Mucosa of gallbladder (tissue), 1 donor: ENCODE results near the gene SYP. TPM values are rescaled to one million over a fixed set of nuclear protein-coding genes. Genes with fewer than 3 reads are reported as not detected.
"Not testable (repeated sequence)": the region's sequence is repeated elsewhere in the genome, so short reads cannot be mapped to it uniquely, and the experiment has no call there.

ENCODE experiments used
- DNase-seq: peaks from one replicate; pipeline ENCODE4 v3.0.0-alpha.2; 2020; ENCODE audit warnings: low spot score
- total RNA-seq: library from RNA; stranded (reverse); gene quantifications from one replicate; pipeline ENCODE4 v1.2.1, GENCODE V29; 2021
- donor health status: DM: no; HTN: no; CAD: no.

The SYP gene
- total RNA-seq, 1 donor from 2014 or later: 1.9 TPM

DNA sequence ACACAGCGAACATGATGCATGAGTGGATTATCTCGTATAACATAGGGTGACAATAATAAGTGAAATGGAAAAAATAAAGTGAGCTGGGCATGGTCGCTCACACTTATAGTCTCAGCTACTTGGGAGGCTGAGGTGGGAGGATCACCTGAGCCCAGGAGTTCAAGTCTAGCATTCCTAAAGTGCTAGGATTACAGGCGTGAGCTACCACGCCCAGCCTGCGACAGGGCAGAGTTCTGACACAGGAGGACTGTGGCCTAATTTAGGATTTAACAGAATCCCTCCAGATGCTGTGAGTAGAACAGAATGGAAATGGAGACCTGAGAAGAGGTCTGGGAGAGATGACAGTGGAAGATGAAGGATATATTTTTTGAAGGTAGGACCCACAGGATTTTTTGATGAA lies 10.4 kb downstream of the SYP start:
- DNase-seq: no peak

DNA sequence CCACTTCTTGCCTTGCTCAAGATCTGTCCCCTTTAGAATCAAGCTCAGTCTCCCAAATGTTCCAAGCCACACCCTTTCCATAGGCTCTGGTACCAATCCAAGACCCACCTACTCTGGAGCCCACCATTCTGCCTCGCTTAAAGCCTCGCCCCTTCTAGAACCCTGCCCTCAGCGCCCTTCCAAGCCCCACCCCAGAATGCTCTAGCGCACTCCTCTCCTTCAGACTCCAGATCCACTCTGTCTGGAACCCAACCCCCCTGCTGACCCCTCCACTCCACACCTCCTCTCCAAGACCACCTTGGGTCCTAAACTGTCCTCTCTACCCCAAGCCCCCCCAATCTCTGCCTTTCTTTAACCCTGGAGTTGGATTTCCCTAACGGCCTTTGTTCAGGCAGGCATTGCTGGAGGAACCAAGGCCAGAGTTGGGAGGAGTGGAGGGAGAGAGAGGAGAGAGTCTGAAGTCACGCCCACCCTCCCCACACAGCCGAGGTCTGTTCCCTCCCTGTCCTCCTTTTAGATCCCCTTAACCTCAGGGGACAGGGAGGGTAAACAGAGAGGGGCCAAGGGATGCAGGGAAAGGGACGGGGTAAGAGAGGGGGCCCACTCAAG lies 11.4 kb downstream of the SYP start:
- no peak for DNase-seq

DNA sequence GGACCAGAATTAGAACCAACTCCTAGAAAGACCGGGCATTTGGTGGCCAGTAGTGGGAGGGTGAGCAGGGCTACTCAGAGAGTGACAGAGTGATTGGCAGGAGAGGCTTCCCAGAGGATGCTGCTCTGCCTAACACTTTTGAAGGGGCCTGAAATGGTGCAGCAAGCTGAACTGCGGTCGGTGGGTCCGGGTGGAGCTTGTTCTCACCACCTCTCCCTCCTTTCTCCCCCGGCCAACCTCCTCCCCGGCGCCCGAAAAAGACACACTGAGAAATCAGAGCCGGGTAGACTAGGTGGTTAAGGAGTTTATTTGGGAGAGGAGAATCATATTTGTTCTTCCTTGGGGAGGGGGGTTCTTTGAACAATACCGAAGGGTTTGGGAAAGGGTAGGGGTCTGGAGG lies 12.5 kb downstream of the SYP start:
- DNase-seq: no peak

DNA sequence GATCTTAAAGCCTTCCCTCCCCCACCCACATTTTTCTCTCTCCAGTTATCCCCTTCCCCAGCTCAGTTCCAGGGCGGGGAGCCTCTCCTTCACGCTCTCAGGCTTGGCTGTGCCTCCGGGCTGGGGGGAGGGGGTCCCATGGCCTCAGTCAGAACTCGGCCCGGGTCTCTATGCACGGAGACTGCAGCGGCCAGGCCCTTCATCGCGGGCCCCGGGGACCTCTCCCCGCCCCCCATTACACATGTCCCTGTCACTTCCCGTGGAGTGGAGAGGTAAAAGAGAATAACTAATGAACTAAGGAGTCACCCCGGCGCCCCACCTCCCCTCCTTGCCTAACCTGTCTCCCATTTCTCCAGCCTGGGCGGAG lies 13.0 kb downstream of the SYP start:
- DNase-seq: no peak

DNA sequence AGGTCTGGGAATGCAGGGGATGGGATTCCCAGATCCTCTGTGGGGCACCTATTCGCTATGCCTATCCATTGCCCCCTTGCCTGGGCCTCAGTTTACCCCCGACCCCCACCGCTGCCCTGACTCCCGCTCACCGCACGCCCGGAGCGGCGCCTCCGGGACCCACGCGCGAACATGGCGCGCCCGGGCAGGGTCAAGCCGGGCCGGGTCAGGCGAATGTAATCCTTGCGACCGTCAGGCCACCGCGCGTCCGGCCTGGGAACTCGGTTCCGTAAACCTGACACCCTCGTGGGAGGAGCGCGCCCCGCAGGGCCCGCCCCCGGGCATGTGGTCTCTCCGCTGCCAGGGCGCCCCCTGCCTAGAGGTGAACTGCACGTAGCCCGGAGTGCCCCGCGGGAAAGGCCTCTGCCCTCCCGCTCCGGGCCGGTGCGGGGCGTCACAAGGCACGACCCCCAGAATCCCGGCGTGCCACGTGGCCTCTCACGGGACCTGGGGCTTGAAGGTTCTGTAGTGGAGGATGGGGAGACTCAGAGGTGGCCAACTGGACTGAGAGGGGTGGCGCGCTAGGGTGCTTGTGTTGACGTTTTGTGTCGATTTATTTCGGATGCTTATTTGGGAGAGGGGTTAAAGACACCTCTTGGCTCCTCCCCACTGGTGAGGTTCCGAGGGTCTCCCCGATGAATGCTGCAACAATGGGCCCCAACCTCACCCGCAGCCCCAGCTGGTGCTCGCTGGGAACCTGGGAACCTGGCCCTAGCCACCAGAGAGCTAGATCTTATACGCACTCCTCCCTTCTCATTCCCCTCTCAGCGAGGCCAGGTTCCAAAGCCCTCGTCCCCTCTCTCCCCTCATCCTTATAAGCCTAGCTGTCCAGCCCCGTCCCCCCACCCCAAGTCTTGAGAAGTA lies 13.6 kb downstream of the SYP start, which contains the start of gene PRICKLE3:
Gene PRICKLE3 (minus strand): TSS at position 249 of the 903 bp plus-strand sequence. CDS start 76 bp downstream, at position 173.
- DNase-seq: peak; percentile 81

DNA sequence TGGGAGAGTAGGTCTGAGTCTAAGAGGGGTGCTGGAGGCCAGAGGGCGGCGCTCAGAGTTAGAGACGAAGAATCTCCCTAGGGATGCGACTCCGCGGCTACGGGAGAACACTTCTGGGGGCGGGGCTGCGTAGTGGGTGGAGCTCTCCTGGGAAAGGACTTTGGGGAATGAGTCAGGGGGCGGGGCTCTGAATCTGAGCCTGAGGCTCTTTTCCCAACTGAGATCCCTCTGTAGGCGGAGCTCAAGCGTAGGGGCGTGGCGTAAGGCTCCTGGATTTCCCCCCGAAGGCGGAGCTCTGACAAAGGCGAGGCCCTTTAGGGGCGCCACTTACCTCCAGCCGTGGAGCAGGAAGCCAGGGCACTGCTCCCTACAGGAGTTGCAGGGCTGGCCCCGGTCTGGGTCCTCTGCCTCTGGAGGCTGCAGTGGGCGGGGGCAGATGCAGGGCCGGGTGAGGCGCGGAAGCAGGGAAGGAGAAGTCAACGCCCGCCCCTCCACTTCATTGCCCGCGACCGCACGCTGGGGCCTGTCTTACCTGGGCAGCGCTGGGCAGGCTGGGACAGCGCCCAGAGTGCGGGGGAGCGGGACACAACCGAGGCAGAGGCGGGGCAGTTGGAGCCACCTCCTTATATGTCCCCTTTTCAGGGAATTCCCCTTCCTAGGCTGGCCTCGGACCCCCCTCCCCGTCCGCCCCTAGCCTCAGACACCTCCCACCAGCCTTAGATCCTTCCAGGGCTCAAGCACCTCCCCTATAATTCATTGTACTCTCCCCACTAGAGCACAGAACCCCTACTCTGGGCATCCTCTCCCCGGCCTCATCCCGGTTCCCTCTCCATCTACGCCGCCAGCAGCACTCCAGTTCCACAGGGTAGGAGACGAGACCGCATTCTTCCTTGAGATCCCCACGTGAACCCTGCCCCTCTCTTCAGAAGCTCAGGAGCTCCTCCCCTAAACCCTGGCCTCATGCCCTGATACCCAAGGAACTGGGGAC lies 15.4 kb downstream of the SYP start:
- DNase-seq: peak; percentile 91

DNA sequence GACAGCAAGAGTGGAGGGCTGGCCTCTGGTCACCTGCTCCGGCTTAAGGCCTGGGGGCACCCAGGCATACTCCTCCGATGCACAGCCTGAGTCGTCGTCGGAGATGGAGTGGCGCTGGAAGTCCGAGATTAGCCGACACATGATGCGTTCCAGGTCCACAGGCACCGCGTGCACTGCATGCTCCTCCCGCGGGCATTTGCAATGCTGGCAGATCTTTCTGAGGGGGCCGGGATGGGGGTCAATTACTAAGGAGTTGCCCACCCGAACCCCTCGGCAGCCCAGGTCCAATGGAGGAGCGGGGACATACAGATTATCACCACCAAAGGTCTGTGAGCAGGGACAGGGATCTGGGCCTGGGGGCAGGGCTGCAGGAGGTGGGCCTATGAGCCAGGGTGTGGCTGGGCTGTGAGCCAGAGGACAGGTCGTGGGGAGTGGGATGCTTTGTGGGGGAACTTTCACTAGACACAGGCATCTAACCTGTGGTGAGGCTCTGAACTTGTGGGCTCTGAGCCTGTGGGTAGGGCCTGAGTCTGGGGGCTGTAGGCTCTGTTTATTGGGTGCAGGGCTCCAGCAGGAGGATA lies 16.2 kb downstream of the SYP start:
- DNase-seq: no peak

DNA sequence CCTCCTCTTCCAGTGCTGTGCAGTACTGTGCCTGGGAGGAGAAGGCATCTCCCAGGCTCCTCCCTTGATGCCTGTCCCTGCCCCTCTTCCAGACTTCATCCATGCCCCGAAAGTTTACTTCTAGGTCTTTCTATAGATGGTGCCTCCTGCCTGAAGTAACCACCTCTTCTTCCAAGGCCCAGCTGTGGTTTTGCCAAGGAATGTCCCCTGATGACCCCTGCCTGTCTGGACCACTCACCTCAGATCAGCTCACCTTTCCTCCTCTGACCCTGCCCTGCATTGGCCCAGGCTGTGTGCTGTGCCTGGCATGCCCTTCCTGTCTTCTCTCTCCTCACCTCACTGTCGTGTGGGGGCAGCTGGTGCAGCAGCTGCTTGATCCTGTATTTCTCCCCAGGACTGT lies 20.6 kb downstream of the SYP start:
- DNase-seq: no peak

DNA sequence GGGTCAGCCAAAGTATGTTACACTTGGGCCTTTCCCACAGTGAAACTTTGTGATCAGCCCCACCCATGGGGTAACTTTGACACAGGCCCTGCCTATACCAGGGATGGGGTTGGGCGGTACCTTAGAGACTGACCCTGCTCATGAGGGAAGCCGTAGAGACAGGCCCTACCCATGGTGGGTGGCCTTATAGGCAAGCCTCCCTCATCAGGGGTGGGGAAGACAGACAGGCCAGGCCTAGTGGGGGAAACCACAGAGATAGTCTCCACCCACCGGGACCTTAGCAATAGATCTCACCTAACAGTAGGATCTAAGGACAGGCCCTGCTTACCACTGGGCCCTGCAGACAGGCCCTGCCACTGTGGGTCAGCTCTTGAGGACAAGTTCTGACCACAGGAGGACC lies 21.5 kb downstream of the SYP start:
- no peak for DNase-seq

DNA sequence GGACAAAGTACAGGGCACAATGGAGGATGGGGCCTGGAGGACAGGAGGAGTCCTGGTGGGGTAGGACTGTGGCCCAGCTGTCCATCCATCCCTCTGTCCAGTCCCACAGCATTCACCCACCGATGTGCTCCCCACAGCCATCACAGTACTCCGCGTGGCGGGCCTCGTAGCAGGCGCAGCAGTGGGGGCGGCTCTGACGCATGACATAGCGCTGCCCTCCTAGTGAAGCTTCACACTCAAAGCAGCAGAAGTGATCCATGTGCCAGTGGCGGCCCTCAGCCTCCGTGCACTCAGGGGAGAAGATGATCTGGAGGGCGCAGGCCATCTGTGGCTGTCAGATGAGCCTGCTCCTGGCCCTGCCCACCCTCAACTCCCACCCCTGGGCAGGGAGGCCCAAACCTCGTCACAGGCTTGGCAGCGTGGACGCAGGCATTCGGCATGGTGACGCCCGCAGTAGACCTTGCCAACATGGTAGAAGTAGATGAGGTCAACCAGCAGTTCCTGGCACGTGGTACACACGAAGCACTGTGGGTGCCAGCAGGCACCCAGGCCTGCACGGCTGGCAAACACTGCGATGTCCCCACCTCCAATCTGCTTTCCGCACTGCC lies 22.0 kb downstream of the SYP start:
- no peak for DNase-seq

DNA sequence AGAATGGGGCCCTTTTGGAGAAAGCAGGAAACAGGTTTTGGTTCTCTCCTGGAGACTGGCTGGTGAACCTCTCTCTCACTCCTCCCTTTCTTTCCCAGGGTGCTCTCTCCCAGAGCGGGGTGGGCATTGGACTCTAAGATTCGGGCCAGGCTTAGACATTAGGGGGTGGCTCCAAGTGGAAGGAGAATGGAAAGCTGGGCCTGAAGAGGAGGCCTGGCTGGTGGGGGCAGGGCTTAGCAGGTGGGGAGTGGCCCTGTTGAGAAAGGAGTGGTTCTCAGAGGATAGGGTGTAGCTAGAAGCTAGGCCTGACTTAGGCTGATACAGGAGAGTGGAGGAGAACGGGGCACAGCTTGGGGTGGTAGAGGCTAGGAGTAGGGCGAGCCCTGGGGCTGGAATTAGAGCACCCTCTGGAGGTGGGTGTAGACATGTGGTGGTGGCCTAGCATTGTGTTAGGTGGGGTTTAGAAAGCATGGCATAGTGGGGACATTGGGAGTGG lies 22.6 kb downstream of the SYP start:
- no peak for DNase-seq

DNA sequence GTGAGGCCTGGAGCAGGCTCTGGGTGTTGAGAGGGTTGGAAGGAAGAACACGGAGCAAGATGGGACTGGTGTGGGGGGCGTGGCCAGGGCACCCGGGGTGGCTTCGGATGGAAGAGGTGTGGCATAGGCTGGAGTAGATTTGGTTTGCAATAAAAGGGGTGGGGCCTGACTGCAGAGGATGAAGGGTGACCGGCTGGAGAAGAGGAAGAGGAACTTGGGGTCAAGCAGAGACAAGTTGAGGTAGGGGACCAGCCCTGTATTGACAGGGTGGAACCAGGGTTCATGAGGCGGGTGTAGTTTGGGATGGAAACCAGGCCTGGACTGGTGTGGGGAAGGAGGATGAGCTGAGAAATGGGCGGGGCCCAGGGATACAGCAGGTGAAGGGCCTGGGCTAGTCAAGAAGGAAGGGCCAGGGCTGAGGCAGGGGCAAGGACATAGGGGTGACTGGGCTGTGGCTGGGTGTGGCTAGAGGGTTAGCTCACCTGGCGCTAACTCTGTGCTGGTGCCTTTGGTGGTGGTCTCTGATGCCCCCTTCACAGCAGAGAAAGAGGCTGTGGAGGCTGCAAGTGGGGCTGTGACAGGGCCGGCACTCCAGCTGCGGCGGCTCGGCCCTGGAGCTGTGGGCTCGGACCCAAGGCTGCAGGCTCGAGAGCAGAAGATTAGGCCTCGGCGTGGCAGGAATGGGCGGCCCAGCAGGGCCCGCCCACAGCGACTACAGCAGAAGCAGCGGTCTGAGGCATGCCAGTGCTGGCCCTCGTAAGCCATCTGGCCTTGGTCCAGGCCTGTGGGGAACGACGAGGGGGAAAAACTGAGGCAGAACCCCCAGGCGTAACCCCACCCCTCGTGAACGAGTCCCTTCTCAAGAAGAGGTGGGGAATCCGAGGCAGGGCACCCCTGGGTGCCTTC lies 23.3 kb downstream of the SYP start:
- DNase-seq: no peak

DNA sequence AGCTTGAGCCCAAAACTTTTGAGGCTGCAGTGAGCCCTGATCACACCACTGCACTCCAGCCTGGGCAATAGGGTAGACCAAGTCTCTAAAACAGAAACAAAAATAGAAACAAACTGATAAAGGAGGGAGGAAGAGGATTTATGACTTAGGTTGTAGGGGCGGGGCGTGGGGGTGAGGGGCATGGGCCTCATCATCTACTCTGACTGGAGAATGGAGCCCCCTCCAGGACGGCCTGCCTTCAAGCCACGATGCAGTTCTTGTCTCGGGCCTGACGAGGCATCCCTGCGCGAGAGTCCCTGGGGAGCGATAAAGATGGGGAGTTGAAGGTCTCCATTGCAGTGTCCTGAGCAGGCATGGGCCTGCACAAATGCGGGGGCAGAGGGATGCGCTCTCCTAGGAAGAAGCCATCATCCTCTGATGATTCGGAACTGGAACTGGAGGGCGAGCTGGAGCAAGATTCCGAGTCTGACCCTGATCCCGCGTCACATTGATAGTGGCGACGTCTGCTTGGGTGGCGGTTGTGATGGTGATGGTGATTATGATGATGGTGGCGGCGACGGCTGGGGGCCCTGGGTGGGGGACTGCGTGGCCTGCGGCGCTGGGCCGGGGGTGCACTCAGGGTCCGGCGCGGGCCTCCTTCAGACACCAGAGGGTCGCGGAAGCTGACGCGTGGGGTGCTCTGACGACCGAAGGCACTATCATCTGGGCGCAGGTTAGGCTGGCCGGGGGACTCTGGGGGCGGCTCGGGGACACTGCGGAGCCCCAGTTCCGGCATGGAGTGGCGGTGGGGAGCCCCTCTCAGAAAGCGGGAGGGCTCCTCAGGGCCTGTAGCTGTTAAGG lies 24.3 kb downstream of the SYP start:
- DNase-seq: no peak

DNA sequence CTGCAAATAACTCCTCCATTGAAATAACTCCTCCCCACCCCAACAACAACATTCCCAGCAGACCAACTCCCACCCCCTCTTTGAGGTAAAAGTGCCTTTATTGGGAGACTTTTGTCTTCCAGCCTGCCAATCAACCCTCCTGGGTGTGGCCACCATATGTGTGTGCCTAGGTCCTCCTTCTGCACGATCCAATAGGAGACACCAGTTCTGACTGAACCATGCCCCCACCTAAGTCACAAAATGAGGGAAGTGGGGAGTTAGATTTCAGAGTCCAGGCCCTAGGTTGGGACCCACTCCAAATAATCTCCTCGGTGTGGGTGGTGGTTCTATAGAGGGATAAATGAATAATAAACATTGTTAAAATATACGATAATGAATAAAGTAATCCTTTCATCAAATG lies 25.3 kb downstream of the SYP start:
- DNase-seq: no peak

DNA sequence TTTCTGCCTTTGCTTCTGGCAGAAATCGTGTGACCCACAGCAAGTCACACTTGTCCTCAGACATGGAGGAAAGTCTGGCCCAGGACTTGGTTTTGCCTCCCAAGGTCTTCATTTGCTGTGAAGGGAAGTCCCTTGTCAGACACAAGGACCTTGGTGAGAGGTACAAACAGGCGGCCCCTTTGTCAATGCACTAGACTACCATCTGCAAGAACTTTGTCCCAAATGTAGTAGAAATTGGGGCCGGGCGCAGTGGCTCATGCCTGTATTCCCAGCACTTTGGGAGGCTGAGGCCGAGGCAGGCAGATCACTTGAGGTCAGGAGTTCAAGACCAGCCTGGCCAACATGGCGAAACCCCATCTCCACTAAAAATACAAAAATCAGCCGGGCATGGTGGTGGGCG lies 26.4 kb downstream of the SYP start:
- DNase-seq: not testable (repeated sequence)

DNA sequence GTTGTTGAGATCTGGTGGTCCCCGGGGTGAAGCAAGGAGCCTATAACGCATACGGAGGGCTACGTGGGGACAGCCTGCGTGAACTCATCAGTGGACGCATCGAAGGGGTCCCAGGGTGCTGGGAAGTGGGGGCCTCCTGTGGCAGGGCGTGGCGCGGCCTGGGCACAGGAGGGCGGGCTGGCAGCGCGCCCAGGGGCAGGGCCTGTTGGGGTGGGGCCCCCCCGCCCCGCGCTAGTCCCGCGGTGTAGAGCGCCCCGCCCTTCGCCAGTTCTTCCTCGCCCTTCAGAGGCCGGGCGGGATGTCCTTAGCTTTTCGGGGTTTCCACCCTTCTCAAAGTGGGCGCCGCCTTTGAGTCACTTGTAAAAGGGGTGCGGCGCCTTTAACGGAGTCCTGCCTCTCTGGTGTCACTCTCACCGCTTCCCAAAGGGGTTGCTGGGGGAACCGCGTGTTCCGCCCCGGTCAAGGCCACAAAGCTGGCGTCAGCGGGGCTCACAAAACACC lies 27.7 kb downstream of the SYP start:
- peak; percentile 58 for DNase-seq

DNA sequence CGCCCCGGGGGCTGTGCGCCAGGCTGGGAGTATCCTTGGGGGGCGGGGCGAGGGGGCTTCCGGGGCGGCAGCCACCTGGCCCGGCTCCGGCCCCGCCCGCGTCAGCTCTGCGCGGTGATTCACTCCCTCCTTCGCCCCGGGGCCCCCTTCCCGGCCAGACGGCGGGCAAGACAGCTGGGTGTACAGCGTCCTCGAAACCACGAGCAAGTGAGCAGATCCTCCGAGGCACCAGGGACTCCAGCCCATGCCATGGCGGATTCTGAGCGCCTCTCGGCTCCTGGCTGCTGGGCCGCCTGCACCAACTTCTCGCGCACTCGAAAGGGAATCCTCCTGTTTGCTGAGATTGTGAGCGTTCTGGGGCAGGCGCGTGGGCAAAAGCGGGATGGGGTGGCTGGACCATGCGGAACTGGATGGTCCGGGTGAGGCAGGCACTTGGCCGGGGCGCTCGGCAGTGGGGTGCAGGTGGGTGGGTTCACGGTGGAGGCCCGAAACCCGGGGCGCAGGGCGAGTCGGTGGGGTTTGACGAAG lies 28.2 kb downstream of the SYP start, which contains the start of gene PLP2:
Gene PLP2 (plus strand): TSS at position 147 of the 528 bp plus-strand sequence. CDS start 103 bp downstream, at position 250.
- no peak for DNase-seq

DNA sequence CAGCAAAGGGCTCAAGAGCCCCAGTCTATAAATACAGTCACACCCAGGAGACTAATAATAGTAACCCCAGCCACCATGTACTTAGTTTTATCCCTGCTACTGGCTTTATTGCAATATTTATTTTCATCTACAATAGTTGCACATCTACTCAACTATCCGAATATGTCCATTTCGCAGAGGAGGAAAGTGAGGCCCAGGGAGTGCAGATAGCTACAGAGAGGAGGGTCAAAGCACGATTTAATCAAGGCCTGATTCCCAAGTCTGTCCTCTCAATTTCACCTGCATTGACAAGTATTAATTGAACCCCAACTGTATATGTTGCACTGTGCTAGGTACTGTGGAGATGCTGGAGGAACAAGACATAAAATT lies 32.3 kb downstream of the SYP start:
- DNase-seq: no peak
